ENCODE results near the gene MRPS5.
A peak's percentile ranks its signal among the peaks of the same experiment; 100 is the strongest.
"Not testable (repeated sequence)": the region's sequence is repeated elsewhere in the genome, so short reads cannot be mapped to it uniquely, and the experiment has no call there.

MRPS5 gene

GRCh38 chr2:95113464-95113863 lies 8.1 kb downstream of the MRPS5 start:
- no peak overlapping the region for H3K4me3 ChIP-seq (ENCODE audit: low read length)
- no peak for TF ChIP-seq ZNF274 (IDR thresholded peaks at IDR 0.05; ENCODE audit: low read depth, low read length)

- no peak overlapping the region for H3K4me3 ChIP-seq (ENCODE audit: low read length)
- no peak for TF ChIP-seq ZNF274 (IDR thresholded peaks at IDR 0.05; ENCODE audit: low read depth, low read length)
Observed at GRCh38 chr2:95110395-95110794, 11.2 kb downstream of the MRPS5 start.

GRCh38 chr2:95109260-95109659 lies 12.3 kb downstream of the MRPS5 start:
- H3K4me3 ChIP-seq (ENCODE audit: low read length), result no peak overlapping the region
- no peak for TF ChIP-seq ZNF274 (IDR thresholded peaks at IDR 0.05; ENCODE audit: low read depth, low read length)

- no peak overlapping the region for H3K4me3 ChIP-seq (ENCODE audit: low read length)
- TF ChIP-seq ZNF274 (IDR thresholded peaks at IDR 0.05; ENCODE audit: low read depth, low read length), result no peak
Observed at GRCh38 chr2:95106081-95106480, 15.5 kb downstream of the MRPS5 start.

GRCh38 chr2:95104606-95105005 lies 17.0 kb downstream of the MRPS5 start:
- TF ChIP-seq ZNF274 (IDR thresholded peaks at IDR 0.05; ENCODE audit: low read depth, low read length), result no peak
- no peak overlapping the region for H3K4me3 ChIP-seq (ENCODE audit: low read length)

- no peak for TF ChIP-seq ZNF274 (IDR thresholded peaks at IDR 0.05; ENCODE audit: low read depth, low read length)
- H3K4me3 ChIP-seq (ENCODE audit: low read length), result no peak overlapping the region
Observed at GRCh38 chr2:95099910-95100309, 21.7 kb downstream of the MRPS5 start.

- not testable (repeated sequence) for H3K4me3 ChIP-seq (ENCODE audit: low read length)
Observed at GRCh38 chr2:95098273-95098672, 23.3 kb downstream of the MRPS5 start.

- no peak for TF ChIP-seq ZNF274 (IDR thresholded peaks at IDR 0.05; ENCODE audit: low read depth, low read length)
Observed at GRCh38 chr2:95091885-95092555, 29.6 kb downstream of the MRPS5 start.

GRCh38 chr2:95087379-95087778 lies 34.2 kb downstream of the MRPS5 start:
- no peak for TF ChIP-seq ZNF274 (IDR thresholded peaks at IDR 0.05; ENCODE audit: low read depth, low read length)
- no peak overlapping the region for H3K4me3 ChIP-seq (ENCODE audit: low read length)

More at GRCh38 chr2:95091885-95092555, 29.6 kb downstream of the MRPS5 start:
- H3K4me3 ChIP-seq (ENCODE audit: low read length), result no peak overlapping the region

GRCh38 chr2:95086017-95086416 lies 35.6 kb downstream of the MRPS5 start:
- TF ChIP-seq ZNF274 (IDR thresholded peaks at IDR 0.05; ENCODE audit: low read depth, low read length), result no peak
- H3K4me3 ChIP-seq (ENCODE audit: low read length), result no peak overlapping the region

GRCh38 chr2:95082477-95082876 lies 39.1 kb downstream of the MRPS5 start:
- TF ChIP-seq ZNF274 (IDR thresholded peaks at IDR 0.05; ENCODE audit: low read depth, low read length), result no peak
- H3K4me3 ChIP-seq (ENCODE audit: low read length), result no peak overlapping the region

- no peak for TF ChIP-seq ZNF274 (IDR thresholded peaks at IDR 0.05; ENCODE audit: low read depth, low read length)
- H3K4me3 ChIP-seq (ENCODE audit: low read length), result no peak overlapping the region
Observed at GRCh38 chr2:95079199-95079683, 42.4 kb downstream of the MRPS5 start.

GRCh38 chr2:95077861-95078603 lies 43.6 kb downstream of the MRPS5 start:
- no peak overlapping the region for H3K4me3 ChIP-seq (ENCODE audit: low read length)
- TF ChIP-seq ZNF274 (IDR thresholded peaks at IDR 0.05; ENCODE audit: low read depth, low read length), result no peak

GRCh38 chr2:95077530-95077825 lies 44.1 kb downstream of the MRPS5 start:
- TF ChIP-seq ZNF274 (IDR thresholded peaks at IDR 0.05; ENCODE audit: low read depth, low read length), result no peak
- H3K4me3 ChIP-seq (ENCODE audit: low read length), result no peak overlapping the region

- TF ChIP-seq ZNF274 (IDR thresholded peaks at IDR 0.05; ENCODE audit: low read depth, low read length), result no peak
- peak overlapping the region; percentile 9; the same call in 1 of the 2 replicates for H3K4me3 ChIP-seq (ENCODE audit: low read length)
Observed at GRCh38 chr2:95076705-95077529, 44.7 kb downstream of the MRPS5 start.

Data from GM08714 (cell line).